Gastroesophageal sphincter (tissue), 3 donors: ENCODE data around the gene UAP1.

ENCODE experiments used
- CTCF ChIP-seq, 4 experiments: fragments of 200-600 bp in 2 of 4; fragments of 450-650 bp in 2 of 4; sonication (generic) in 1 of 4; IDR thresholded peaks; one replicate each; pipeline ENCODE4 v1.5.1; 2017 to 2019; ENCODE audit warnings: antibody characterized with exemption in 4 of 4, mild to moderate bottlenecking in 2 of 4, moderate library complexity in 2 of 4
- EP300 ChIP-seq: sonication (generic); formaldehyde crosslinking; IDR thresholded peaks from one replicate; pipeline ENCODE4 v1.6.1; 2017; ENCODE audit warnings: antibody characterized with exemption, mild to moderate bottlenecking
- POLR2A ChIP-seq, 2 donors: fragments of 450-650 bp; IDR thresholded peaks; one replicate each; pipeline ENCODE4 v1.6.1; 2017; ENCODE audit warnings: antibody characterized with exemption in 2 of 2, mild to moderate bottlenecking in 2 of 2, moderate library complexity in 1 of 2
- POLR2AphosphoS5 ChIP-seq: sonication (generic); formaldehyde crosslinking; IDR thresholded peaks from one replicate; pipeline ENCODE4 v1.6.1; 2017; ENCODE audit warnings: antibody characterized with exemption

- TF ChIP-seq EP300 = no peak
- TF ChIP-seq CTCF (IDR thresholded peaks at IDR 0.05) = no peak
- peak; percentile 50 for TF ChIP-seq POLR2AphosphoS5
- TF ChIP-seq POLR2A (IDR thresholded peaks at IDR 0.05) = no peak
Measured at GRCh38 chr1:162551969-162552683, 9.4 kb upstream of the UAP1 start.
